ENCODE data around the gene CORO2B. TPM values are rescaled to one million over a fixed set of nuclear protein-coding genes. Genes with fewer than 3 reads are reported as not detected.

The CORO2B gene
- total and polyA plus RNA-seq, 9 donors = 7.5 to 61.0 (median 18.0) TPM

DNA sequence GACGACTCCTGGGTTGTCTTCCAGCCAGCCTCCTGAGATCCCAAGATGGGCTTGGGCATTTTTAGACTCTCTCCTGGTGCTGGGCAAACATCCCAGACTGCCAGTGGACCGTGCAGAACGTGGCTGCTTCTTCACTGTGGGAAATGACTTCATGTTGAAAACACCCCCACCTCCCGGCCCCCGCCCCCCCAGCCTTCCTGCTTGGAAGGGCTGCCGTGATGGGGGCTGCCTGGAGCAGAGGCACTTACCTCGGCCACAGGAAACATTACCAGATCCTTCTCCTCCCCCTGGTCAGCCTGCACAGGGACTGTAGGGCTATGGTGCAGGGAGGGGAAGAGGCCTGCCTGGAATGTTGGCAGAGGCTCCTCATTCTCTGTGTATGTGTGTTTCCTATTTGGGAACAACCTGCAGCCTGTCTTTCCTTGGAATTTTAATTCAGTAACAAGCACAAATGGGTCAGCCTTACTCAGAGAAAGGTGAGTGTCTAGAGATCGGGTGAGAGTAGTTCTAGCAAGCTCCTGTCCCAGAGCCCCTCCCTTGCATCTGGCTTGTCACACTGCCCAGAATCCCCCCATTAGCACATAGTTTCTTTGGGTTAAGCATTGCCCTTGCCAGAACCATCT lies 151.1 kb downstream of the CORO2B start:
- H3K27ac ChIP-seq = no peak overlapping the region
- TF ChIP-seq CTCF (IDR thresholded peaks at IDR 0.05) (no peak), POLR2A (IDR thresholded peaks at IDR 0.05) (no peak), EP300 (IDR thresholded peaks at IDR 0.05) (no peak)
- no peaks in the 10 kb centered on the region for H3K9me3 ChIP-seq
- 7 to 12% (median 8%) methylated on average over 6 to 8 of the region's 8 CpGs for WGBS, 3 donors
- H3K4me3 ChIP-seq = no peak overlapping the region
- intact Hi-C loops (cut with DNase I) = loop anchor here (5.0 to 10.0 kb wide), 5 partner anchors 43 to 1843 kb away; no protein-coding TSS in a partner anchor
- peaks cover 18% of the 10 kb centered on the region for H3K4me1 ChIP-seq (ENCODE audit: insufficient read depth)
- no peaks in the 10 kb centered on the region for H3K36me3 ChIP-seq
- no peaks in the 10 kb centered on the region for H3K27me3 ChIP-seq
- peak in 3 of 5 donors; percentile 23 to 45 (median 30) for DNase-seq

GRCh38 chr15:68730471-68730919 lies 151.7 kb downstream of the CORO2B start:
- 32 to 35% (median 32%) methylated on average over 6 of the region's 6 CpGs for WGBS, 3 donors

DNA sequence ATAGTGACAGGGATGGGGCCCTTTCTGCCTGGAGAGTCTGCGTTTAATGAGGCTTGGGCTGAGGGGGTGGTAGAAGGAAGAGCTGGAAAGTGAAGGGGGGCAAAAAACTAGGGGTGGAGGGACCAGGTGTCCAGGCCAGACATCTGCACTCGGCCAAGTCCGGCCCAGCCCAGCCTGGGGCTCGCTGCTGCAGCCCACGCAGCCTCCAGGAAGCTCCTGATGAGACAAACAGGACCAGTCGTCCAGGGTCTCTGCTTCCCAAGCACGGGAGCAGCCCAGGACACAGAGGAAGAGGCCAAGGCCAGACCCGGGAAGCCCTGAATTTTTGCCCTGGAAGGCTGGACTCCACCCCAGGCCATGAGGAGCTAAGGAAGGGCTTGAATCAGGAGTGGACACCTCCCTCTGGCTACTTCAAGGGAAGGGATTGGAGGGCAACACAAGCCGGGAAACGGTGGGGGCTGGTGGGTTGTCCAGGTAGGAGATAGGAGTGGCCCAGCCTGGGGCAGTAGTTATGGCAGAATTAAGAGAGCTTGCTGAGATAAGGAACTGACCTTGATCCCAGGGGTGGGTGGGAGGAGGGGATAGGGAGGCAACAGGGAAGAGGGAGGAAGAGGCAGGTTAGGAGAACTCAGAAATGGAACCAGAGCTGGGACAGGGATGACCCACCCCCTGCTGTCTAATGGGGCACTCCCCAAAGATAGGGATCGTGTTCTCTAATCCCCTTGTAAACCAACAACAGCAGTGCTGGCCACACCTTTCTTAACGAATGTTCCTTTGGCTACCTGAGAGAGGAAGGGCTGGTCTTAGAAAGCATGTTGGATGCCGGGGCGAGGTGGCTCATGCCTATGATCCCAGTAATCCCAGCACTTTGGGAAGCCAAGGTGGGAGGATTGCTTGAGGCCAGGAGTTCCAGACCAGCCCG lies 152.4 kb downstream of the CORO2B start:
- no peaks in the 10 kb centered on the region for H3K36me3 ChIP-seq
- H3K27me3 ChIP-seq = no peaks in the 10 kb centered on the region
- H3K27ac ChIP-seq = no peak overlapping the region
- peak in 4 of 5 donors; percentile 31 to 68 (median 48) for DNase-seq
- no peaks in the 10 kb centered on the region for H3K9me3 ChIP-seq
- H3K4me1 ChIP-seq (ENCODE audit: insufficient read depth) = peaks cover 14% of the 10 kb centered on the region
- H3K4me3 ChIP-seq = no peak overlapping the region
- intact Hi-C loops (cut with DNase I) = loop anchor here in 3 of 4 donors (5.0 to 10.0 kb wide), 3 partner anchors 141 to 1844 kb away; no protein-coding TSS in a partner anchor
- 38 to 42% (median 40%) methylated on average over 15 of the region's 15 CpGs for WGBS, 3 donors
- no peak for TF ChIP-seq CTCF (IDR thresholded peaks at IDR 0.05)
- no peak for TF ChIP-seq POLR2A (IDR thresholded peaks at IDR 0.05)
- no peak for TF ChIP-seq EP300 (IDR thresholded peaks at IDR 0.05)

More at GRCh38 chr15:68730471-68730919, 151.7 kb downstream of the CORO2B start:
- no peaks in the 10 kb centered on the region for H3K27me3 ChIP-seq
- no peak overlapping the region for H3K27ac ChIP-seq
- DNase-seq = peak in 1 of 5 donors; percentile 55
- H3K4me1 ChIP-seq (ENCODE audit: insufficient read depth) = peaks cover 18% of the 10 kb centered on the region
- intact Hi-C loops (cut with DNase I) = loop anchor here in 3 of 4 donors (5.0 to 10.0 kb wide), 3 partner anchors 142 to 1843 kb away; no protein-coding TSS in a partner anchor
- no peak overlapping the region for H3K4me3 ChIP-seq
- no peaks in the 10 kb centered on the region for H3K36me3 ChIP-seq
- no peaks in the 10 kb centered on the region for H3K9me3 ChIP-seq
- TF ChIP-seq EP300 (IDR thresholded peaks at IDR 0.05) (no peak), CTCF (IDR thresholded peaks at IDR 0.05) (peak; percentile 9 to 44 (median 27)), POLR2A (IDR thresholded peaks at IDR 0.05) (no peak)

DNA sequence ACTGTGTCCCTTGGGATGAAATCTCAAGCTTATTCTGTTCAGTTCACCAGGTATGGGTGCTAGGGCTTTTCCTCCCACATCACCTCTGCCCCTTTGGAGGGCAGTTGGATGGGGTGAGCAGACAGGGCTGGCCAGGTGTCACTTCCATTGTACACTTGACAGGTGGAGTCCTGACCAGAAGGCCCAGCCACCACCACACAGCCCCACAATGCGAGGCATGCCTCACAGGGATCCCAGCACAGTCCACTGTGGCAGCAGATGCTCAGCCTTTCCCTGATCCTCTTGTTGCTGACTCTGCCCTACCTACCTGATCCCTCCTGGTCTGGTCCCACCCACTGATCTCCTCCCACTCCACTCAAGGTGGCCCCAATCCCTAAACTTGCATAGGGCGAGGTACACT lies 153.7 kb downstream of the CORO2B start:
- no peaks in the 10 kb centered on the region for H3K36me3 ChIP-seq
- no peaks in the 10 kb centered on the region for H3K9me3 ChIP-seq
- no peak overlapping the region for H3K4me3 ChIP-seq
- intact Hi-C loops (cut with DNase I) = loop anchor here in 3 of 4 donors (5.0 to 10.0 kb wide), 3 partner anchors 140 to 1845 kb away; no protein-coding TSS in a partner anchor
- WGBS, 3 donors = 98% methylated on average over 2 of the region's 2 CpGs
- H3K27ac ChIP-seq = no peak overlapping the region
- no peak for DNase-seq
- peaks cover 14% of the 10 kb centered on the region for H3K4me1 ChIP-seq (ENCODE audit: insufficient read depth)
- no peak for TF ChIP-seq EP300 (IDR thresholded peaks at IDR 0.05)
- no peak for TF ChIP-seq CTCF (IDR thresholded peaks at IDR 0.05)
- TF ChIP-seq POLR2A (IDR thresholded peaks at IDR 0.05) = no peak
- no peaks in the 10 kb centered on the region for H3K27me3 ChIP-seq

Measured in ovary (tissue), 9 donors.